ENCODE results near the gene MGMT. TPM values are rescaled to one million over a fixed set of nuclear protein-coding genes. Genes with fewer than 3 reads are reported as not detected.

The MGMT gene
- total RNA-seq, 1 experiment from 2014 or later, result 11.5 TPM

DNA sequence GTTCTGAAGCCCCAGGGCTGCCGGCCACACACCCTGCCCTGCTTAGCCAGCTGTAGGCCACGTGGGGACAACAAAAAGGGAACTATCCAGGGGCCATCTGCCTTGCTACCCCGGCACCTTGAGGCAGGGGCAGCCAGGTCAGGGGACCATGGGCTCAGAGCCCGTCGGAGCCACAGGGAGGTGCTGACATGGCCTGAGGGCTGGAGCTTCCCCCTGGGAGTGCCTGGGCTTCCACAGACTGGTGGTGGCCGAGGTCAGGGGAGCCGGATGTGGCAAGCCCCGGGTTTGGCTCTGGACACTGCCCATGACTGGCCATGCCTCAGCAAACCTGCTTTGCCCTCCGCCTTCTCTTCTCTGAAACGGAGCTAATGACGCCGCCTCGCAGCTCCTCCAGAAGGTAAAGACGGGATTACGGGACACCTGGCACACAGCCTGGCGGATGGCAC is 318.5 kb downstream of the MGMT start:
- no peak overlapping the region for H3K4me2 ChIP-seq (ENCODE audit: low read length)
- H3K27me3 ChIP-seq (ENCODE audit: insufficient read depth, low read length), result no peaks in the 10 kb centered on the region
- POLR2A ChIA-PET, result no interaction called here
- ATAC-seq, result no peak
- no peaks in the 10 kb centered on the region for H3K79me2 ChIP-seq (ENCODE audit: insufficient read depth, low read length)
- no peaks in the 10 kb centered on the region for H3K4me1 ChIP-seq (ENCODE audit: control insufficient read depth in 1 of 2, insufficient read depth in 2 of 2, low read length in 2 of 2)
- no peaks in the 10 kb centered on the region for H3K9me2 ChIP-seq (ENCODE audit: insufficient read depth)
- intact Hi-C loops (cut with micrococcal nuclease), result no loop called here
- no peaks in the 10 kb centered on the region for H4K20me1 ChIP-seq (ENCODE audit: insufficient read depth)
- TF ChIP-seq YY1 (IDR thresholded peaks at IDR 0.05; ENCODE audit: extremely low read depth, insufficient replicate concordance, low read depth, low read length), result no peak
- H3K27ac ChIP-seq (ENCODE audit: low read depth, low read length), result no peak overlapping the region
- RAD21 ChIA-PET (ENCODE audit: low non-redundant PET in 1 of 2, low total read pairs in 2 of 2, uncharacterized antibody in 2 of 2, unreplicated experiment in 2 of 2), result no interaction called here
- no peaks in the 10 kb centered on the region for H3K36me3 ChIP-seq (ENCODE audit: control insufficient read depth in 1 of 2, insufficient read depth in 2 of 2, low read length in 2 of 2)
- no peaks in the 10 kb centered on the region for H3K9me3 ChIP-seq (ENCODE audit: control insufficient read depth in 1 of 2, insufficient read depth in 1 of 2, low read depth in 1 of 2, low read length in 2 of 2)
- H3K4me3 ChIP-seq (replicated peaks in 1 of 2; ENCODE audit: low read depth in 1 of 2, low read length in 2 of 2), result no peak overlapping the region
- DNase-seq (ENCODE audit: low read depth, low spot score), result no peak
- H2AFZ ChIP-seq (ENCODE audit: low read depth, low read length, poor library complexity, severe bottlenecking), result no peak overlapping the region
- no peak overlapping the region for H3K9ac ChIP-seq (ENCODE audit: low read length)
- no TSS peak for BruUV-seq (replicated peaks)
- CTCF ChIA-PET, result no interaction called here

DNA sequence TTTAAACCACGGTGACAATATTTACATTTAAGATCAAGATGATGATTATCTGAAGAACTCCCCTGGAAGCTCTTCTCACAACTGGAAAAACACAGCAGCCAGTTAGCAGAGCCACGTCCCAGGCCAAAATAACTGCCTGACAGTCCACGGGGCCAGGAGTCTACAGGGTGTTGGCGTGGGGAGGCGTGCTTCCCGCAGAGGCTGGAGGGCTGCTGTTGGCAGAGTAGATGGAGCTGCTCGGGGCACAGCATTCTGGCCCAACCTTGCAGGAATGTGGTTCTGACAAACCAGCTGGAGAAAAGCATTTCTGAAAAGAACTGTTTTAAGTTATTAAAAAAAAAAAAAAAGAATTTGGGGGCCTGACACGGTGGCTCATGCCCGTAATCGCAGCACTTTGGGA is 319.2 kb downstream of the MGMT start:
- Histone ChIP-seq H3K9me3 (ENCODE audit: control insufficient read depth in 1 of 2, insufficient read depth in 1 of 2, low read depth in 1 of 2, low read length in 2 of 2) (no peaks in the 10 kb centered on the region), H3K9me2 (ENCODE audit: insufficient read depth) (no peaks in the 10 kb centered on the region), H2AFZ (ENCODE audit: low read depth, low read length, poor library complexity, severe bottlenecking) (no peak overlapping the region), H3K9ac (ENCODE audit: low read length) (no peak overlapping the region), H3K4me3 (replicated peaks in 1 of 2; ENCODE audit: low read depth in 1 of 2, low read length in 2 of 2) (no peak overlapping the region), H3K79me2 (ENCODE audit: insufficient read depth, low read length) (no peaks in the 10 kb centered on the region), H4K20me1 (ENCODE audit: insufficient read depth) (no peaks in the 10 kb centered on the region), H3K27ac (ENCODE audit: low read depth, low read length) (no peak overlapping the region), H3K27me3 (ENCODE audit: insufficient read depth, low read length) (no peaks in the 10 kb centered on the region), H3K4me2 (ENCODE audit: low read length) (no peak overlapping the region), H3K36me3 (ENCODE audit: control insufficient read depth in 1 of 2, insufficient read depth in 2 of 2, low read length in 2 of 2) (no peaks in the 10 kb centered on the region), H3K4me1 (ENCODE audit: control insufficient read depth in 1 of 2, insufficient read depth in 2 of 2, low read length in 2 of 2) (no peaks in the 10 kb centered on the region)
- BruUV-seq (replicated peaks), result no TSS peak
- RAD21 ChIA-PET (ENCODE audit: low non-redundant PET in 1 of 2, low total read pairs in 2 of 2, uncharacterized antibody in 2 of 2, unreplicated experiment in 2 of 2), result no interaction called here
- intact Hi-C loops (cut with micrococcal nuclease), result no loop called here
- TF ChIP-seq EGR1 (IDR thresholded peaks at IDR 0.05; ENCODE audit: low read depth) (no peak), FOSL1 (IDR thresholded peaks at IDR 0.05; ENCODE audit: low read depth) (no peak), EZH2phosphoT487 (IDR thresholded peaks at IDR 0.05; ENCODE audit: borderline replicate concordance) (no peak), EZH2 (IDR thresholded peaks at IDR 0.05) (no peak), ZNF274 (IDR thresholded peaks at IDR 0.05; ENCODE audit: low read depth, low read length) (no peak), RAD21 (IDR thresholded peaks at IDR 0.05; ENCODE audit: low read depth) (no peak), SIN3A (IDR thresholded peaks at IDR 0.05; ENCODE audit: low read depth) (no peak), SRF (IDR thresholded peaks at IDR 0.05; ENCODE audit: low read depth) (no peak), CBX3 (IDR thresholded peaks at IDR 0.05; ENCODE audit: low read depth) (no peak), ELF1 (IDR thresholded peaks at IDR 0.05; ENCODE audit: borderline replicate concordance, low read depth) (no peak), POLR2AphosphoS5 (IDR thresholded peaks at IDR 0.05; ENCODE audit: low read depth, low read length) (no peak), TCF7L2 (IDR thresholded peaks at IDR 0.05; ENCODE audit: borderline replicate concordance, extremely low read depth, insufficient read depth, insufficient read length) (no peak), YY1 (IDR thresholded peaks at IDR 0.05; ENCODE audit: extremely low read depth, insufficient replicate concordance, low read depth, low read length) (no peak), JUND (IDR thresholded peaks at IDR 0.05) (no peak)
- TF ChIP-seq, protein P1, sequence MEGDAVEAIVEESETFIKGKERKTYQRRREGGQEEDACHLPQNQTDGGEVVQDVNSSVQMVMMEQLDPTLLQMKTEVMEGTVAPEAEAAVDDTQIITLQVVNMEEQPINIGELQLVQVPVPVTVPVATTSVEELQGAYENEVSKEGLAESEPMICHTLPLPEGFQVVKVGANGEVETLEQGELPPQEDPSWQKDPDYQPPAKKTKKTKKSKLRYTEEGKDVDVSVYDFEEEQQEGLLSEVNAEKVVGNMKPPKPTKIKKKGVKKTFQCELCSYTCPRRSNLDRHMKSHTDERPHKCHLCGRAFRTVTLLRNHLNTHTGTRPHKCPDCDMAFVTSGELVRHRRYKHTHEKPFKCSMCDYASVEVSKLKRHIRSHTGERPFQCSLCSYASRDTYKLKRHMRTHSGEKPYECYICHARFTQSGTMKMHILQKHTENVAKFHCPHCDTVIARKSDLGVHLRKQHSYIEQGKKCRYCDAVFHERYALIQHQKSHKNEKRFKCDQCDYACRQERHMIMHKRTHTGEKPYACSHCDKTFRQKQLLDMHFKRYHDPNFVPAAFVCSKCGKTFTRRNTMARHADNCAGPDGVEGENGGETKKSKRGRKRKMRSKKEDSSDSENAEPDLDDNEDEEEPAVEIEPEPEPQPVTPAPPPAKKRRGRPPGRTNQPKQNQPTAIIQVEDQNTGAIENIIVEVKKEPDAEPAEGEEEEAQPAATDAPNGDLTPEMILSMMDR (IDR thresholded peaks at IDR 0.05 in 2 of 3, conservative IDR thresholded peaks at IDR 0.05 in 1 of 3; ENCODE audit: borderline replicate concordance in 1 of 3, insufficient read depth in 1 of 3, low read depth in 2 of 3, low read length in 2 of 3), result no peak
- TF ChIP-seq, protein P2, sequence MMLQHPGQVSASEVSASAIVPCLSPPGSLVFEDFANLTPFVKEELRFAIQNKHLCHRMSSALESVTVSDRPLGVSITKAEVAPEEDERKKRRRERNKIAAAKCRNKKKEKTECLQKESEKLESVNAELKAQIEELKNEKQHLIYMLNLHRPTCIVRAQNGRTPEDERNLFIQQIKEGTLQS (IDR thresholded peaks at IDR 0.05), result no peak
- TF ChIP-seq, protein P3, sequence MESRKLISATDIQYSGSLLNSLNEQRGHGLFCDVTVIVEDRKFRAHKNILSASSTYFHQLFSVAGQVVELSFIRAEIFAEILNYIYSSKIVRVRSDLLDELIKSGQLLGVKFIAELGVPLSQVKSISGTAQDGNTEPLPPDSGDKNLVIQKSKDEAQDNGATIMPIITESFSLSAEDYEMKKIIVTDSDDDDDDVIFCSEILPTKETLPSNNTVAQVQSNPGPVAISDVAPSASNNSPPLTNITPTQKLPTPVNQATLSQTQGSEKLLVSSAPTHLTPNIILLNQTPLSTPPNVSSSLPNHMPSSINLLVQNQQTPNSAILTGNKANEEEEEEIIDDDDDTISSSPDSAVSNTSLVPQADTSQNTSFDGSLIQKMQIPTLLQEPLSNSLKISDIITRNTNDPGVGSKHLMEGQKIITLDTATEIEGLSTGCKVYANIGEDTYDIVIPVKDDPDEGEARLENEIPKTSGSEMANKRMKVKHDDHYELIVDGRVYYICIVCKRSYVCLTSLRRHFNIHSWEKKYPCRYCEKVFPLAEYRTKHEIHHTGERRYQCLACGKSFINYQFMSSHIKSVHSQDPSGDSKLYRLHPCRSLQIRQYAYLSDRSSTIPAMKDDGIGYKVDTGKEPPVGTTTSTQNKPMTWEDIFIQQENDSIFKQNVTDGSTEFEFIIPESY (IDR thresholded peaks at IDR 0.05; ENCODE audit: extremely low read depth, insufficient replicate concordance, low read length), result no peak
- TF ChIP-seq, protein P4, sequence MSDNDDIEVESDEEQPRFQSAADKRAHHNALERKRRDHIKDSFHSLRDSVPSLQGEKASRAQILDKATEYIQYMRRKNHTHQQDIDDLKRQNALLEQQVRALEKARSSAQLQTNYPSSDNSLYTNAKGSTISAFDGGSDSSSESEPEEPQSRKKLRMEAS (IDR thresholded peaks at IDR 0.05), result no peak
- POLR2A ChIA-PET, result no interaction called here
- CTCF ChIA-PET, result no interaction called here
- ATAC-seq, result no peak
- DNase-seq (ENCODE audit: low read depth, low spot score), result no peak
